ENCODE measurements around the gene RNF157.
A peak's percentile ranks its signal among the peaks of the same experiment; 100 is the strongest.

RNF157 gene

GRCh38 chr17:76138896-76139752 is 101.2 kb downstream of the RNF157 start:
- DNase-seq = no peak

DNA sequence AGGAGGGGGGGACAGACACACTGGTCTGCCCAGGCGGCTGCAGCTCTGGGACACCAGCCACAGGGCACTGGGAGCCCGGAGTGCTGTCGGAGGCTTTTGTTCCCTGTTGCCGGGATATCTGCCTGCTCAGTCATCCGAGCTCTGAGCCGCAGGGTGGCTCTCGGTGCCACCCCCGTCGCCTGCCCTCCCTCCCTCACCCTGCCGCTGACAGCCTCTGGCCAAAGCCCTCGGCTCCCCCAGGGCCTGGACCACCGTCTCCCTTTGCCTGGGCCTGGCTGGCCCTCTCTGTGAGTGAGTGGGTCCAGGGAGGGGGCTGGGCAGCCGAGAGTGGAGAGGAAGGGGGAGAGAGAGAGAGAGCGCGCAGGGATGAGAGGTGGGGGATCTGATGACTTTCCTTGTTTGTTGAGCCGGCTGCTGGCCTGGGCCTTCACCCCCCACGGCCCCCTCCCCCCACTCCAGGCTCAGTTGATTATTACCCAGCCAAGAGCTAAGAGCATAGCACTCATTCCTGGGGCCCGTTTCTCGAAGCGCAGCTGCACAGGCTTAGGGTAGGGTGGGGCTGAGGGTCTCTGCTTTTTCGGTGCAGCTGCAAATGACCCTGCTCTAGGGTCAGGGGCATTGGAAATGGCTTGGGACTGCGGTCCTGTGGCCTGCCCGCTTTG is 101.9 kb downstream of the RNF157 start:
- DNase-seq = peak in 1 of 2 experiments; percentile 26

GRCh38 chr17:76137351-76138233 is 102.7 kb downstream of the RNF157 start:
- no peak for DNase-seq

- no peak for DNase-seq
Observed at GRCh38 chr17:76137001-76137350, 103.3 kb downstream of the RNF157 start.

DNA sequence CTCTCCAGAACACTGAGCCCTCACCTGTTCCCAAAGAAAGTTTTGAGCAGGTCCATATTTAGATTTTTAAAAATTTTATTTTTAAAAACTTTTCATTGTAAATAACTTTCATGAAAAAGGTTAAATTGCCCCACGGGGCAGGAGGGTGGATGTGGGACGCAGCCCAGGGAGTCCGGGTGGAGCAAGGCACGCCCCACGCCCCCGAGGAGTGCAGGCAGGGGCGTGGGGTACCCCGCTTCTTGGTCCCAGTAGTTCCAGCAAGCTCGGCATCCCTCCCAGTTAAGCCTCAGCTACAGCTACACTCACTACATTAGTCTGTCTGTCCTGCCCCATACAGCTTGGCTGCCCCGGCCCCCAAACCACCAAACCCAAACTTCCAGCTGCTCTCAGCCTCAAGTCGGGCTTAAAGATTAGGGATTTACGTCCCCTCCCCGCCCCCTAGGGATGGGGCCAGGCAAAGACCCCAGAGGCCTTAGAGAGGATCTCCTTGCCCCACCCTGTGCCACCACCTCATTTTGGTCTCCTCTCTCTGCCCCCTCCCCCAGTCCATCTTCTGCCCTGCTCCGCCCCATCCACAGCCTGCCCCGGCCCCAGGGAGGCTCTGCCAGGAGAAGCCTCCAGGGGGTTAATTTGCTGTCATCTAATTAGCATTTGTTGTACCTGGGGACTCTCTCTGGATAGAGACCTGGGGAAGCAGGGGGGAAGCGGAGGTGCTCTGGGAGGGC is 103.9 kb downstream of the RNF157 start:
- no peak for DNase-seq

DNA sequence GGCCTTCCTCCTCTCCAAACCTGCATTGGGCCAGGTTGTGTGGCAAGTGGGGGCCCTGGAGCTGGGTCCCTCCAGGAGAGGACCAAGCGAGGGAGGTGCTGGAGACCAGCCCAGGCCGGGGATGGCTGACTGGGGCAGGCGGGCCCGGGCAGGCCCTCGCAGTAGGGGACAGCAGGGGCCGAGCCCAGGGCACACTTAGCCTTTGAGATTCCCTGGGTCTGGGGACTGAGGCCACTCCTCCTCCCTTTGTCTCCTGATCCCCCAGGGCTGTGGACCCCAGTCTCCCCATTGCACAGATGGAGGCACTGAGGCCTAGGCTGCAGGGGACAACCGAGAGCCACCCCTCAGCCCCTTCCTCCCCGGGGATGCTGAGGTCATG is 104.5 kb downstream of the RNF157 start:
- DNase-seq = no peak

DNA sequence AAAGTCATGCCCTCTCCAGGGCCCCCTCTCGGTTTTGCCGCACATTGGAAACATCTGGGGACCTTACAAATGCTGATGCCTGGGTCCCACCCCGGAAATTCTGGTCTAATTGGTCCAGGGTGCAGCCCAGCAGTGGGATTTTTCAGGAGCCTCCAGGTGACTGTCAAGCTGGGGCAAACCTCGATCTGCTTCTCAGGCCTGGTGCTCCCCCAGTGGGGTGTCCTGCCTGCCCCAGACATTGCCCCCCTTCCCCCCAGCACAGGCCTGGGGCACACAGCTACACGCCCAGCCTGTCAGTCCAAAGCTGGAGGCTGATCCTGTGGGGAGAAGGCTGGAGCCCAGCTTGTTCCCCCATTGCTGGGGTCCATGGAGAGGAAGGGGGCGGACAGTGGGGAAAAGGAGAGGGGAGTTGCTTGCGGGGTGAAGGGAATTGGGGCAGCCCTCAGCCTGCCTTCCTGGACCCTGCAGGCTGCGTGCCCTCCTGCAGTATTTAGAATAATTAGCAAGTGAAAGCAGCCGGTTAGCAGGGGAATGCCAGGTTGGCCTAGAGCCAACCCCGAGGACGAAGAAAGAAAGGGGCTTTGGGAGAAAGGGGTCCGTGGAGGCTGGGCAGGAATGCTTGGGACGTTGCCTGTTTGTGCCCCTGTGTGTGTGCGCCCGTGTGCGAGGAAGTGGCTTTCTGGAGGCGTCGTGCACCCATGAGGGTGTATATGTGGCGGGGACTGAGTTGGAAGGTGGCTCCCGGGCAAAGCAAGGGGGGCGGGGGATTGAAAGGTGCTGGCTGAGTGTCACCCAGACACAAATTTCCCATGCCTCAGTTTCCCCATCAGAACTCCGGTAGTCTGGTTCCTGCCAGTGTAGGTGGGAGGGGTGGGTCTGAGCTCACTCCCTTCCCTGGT is 105.1 kb downstream of the RNF157 start:
- no peak for DNase-seq

- DNase-seq = no peak
Observed at GRCh38 chr17:76132574-76133338, 107.5 kb downstream of the RNF157 start.

DNA sequence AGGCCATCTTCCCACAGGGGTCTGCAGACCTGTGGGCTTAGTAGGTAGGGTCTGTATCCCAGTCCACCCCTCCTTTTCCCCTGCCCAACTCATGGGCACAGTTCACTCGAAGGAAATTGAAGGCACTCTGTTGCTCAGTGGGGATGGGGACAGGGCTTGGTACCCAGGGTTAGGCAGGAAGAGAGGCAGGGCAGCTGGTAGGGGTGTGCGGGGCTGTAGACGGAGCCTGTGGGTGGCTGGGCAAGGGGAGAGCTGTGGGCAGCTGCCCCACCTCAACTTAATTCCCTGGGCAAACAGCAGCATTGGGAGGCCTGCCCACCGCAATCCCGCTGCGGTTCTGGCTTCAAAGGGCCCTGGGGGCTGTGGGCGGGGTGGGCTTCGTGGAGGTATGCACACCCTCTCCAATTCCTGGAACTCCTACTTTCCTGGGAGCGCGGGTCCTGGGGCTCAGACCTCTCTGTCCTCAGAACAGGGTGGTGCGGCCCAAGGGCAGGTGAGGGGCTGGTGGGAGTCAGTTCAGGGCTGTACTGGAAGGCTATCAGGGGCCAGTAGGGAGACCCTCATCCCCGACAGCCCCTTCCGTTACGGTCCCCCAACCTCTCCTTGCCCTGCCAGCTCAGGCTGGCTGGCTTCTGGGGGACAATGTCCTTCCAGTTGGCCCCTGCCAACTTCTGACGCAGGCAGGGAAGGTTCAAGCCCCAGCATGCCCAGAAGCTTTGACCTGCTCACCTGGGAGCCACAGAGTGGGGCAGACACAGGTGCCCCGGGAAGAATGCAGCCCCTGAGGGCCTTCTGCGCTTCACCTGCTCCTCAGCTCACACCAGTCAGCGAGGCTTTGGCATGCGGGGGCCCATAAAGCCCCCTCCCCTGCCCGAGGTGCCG is 108.4 kb downstream of the RNF157 start:
- no peak for DNase-seq

- no peak for DNase-seq
Observed at GRCh38 chr17:76131051-76131691, 109.1 kb downstream of the RNF157 start.

DNA sequence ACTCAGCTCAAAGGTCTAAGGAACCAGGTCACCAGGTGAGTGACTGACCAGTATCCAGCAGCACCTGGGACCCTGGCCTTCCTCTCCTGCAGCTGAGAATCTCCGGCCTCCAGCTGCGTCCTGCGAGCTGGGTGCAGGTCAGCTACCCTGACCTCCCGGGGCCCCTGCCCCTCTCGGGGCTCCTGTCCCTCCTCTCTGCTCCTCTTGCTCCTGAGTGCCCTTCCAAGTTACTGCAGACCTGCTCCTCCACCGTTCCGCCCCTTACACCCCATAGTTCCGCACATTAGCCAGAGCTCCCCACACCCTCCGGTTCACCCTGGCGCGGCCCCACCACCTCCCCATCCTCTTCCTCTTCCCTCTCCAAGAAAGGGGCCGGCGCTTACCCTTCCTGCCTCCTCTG is 109.8 kb downstream of the RNF157 start:
- DNase-seq = no peak

DNA sequence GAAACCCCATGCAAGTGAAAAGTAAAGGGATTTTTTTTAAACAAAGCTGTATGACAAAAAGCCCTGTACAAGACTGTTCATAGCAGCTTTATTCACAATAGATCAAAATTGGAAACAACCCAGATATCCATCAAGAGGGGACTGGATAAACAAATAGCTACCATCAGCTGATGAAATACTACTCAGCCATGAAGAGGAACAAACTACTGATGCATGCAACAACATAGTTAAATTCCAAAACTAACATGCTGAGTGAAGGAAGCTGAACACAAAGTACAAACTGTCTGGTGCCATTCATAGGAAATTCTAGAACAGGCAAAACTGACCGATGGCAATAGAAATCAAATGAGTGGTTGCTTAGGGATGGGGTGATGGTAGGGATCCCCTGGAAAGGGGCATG is 114.4 kb downstream of the RNF157 start:
- no peak for DNase-seq

DNA sequence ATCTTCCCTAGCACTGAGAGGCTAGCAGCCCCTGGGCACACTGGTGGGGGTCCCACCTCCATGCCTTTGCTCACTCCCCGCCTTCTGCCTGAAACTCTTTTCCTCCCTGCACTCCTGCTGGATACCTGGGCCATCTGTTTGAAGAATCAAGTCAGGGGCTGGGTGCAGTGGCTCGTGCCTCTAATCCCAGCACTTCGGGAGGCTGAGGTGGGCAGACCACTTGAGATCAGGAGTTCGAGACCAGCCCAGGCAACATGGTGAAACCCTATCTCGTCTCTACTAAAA is 115.0 kb downstream of the RNF157 start:
- DNase-seq = no peak

DNA sequence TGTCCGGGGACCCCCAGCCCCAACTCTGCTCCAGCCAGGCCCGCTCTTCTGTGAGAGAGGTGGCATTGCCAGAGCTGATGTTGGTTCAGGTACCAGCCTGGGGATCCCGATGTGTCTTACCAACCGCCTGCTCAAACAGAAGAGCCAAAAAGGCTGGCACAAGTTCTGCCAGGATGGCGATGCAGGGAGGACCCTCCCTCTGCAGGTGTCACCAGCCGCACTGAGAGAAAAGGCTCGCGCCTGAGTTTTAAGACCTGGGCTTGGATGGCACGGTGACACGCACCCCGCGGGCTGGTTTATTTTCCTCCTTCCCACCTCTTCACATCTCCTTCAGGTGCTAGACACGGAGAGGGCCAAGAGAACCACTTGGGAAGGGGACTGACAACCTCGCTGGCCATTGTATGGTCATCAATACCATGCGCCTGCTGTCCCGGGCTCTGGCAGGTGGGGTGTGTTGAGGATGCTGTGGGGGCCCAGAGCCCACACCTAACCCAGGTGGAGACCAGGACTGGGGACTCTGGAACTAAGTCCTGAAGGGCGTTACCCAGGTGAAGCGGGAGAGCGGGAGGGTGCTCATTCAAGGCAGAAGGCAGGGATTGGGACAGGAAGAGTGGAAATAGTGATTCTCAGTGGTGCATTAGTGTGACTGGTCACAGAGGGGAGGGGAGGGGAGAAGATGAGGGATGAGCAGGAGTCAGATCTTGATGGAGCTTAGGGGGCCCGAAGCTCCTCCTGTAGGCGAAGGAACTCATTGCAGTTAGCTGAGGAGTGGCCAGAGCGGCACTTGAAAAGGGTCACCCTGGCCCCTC is 115.5 kb downstream of the RNF157 start:
- no peak for DNase-seq

- DNase-seq = no peak
Observed at GRCh38 chr17:76123749-76124581, 116.3 kb downstream of the RNF157 start.

DNA sequence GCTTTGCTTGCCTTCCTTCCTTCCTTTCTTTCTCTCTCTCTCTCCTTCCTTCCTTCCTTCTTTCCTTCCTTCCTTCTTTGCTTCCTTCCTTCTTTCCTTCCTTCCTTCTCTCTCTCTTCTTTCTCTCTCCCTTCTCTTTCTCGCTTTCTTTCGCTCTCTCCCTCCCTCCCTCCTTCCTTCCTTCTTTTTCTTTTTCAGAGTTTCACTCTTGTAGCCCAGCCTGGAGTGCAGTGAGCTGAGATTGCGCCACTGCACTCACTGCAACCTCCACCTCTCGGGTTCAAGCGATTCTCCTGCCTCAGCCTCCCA is 117.1 kb downstream of the RNF157 start:
- no peak for DNase-seq

DNA sequence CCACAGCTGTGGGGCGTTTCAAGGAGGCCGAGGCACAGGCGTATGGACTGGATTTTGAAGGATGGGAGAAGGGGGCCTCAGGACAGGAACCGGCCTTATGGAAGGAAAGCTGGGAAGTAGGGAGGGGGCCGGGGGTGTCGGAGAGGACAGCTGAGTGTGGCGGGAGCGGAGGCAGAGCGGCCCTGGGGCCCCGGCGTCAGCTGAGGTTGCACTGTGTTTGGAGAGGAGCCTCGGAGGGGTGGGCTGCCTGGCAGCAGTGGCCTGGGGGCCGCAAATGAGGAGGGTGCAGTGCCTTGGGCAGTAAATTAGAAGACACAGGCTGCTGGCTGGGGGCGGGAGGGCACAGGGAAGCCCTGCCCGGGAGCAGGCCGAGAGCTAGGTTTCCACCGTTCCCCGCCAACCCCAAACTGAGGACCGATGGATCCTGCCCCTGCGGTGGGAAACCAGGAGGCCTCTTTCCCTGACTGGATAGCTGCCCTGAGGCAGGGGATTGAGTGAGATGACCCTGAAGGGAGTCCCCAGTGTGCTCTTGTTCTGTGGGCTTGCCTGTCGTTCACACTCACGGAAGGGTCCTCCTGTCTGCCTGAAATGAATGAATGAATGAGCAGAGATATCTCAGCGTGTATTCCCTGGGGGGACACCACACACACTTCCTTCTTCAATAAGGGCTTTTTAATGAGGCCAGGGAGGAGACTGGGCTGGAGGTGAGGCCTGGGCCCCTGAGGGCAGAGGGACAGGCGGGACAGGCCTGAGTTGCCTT is 117.7 kb downstream of the RNF157 start:
- DNase-seq = no peak

Data from NCI-H446 (cell line).